Breast epithelium (tissue), 4 donors: ENCODE measurements around the gene RNLS. TPM values are rescaled to one million over a fixed set of nuclear protein-coding genes. Genes with fewer than 3 reads are reported as not detected.

ENCODE experiments used
- DNase-seq, 2 donors: peaks; one replicate each; pipeline ENCODE4 v3.0.0-alpha.2; 2019; ENCODE audit warnings: low spot score in 2 of 2
- H3K27ac ChIP-seq, 2 donors: fragments of 200-600 bp; sonication (generic) in 1 of 2; one replicate each; pipeline ENCODE4 v1.5.1; 2016 to 2019; ENCODE audit warnings: mild to moderate bottlenecking in 1 of 2
- H3K27me3 ChIP-seq, 2 donors: fragments of 200-600 bp; sonication (generic) in 1 of 2; one replicate each; pipeline versions ENCODE4 v1.5.1 to v1.6.0; 2017 to 2019; ENCODE audit warnings: control low read depth in 1 of 2, mild to moderate bottlenecking in 1 of 2
- H3K36me3 ChIP-seq: fragments of 200-600 bp; one replicate; pipeline ENCODE4 v1.5.1; 2019
- H3K4me1 ChIP-seq, 2 donors: fragments of 200-600 bp; sonication (generic); one replicate each; pipeline ENCODE4 v1.5.1; 2016 to 2019; ENCODE audit warnings: control low read depth in 1 of 2
- H3K4me3 ChIP-seq, 3 donors: fragments of 200-600 bp; sonication (generic); 1 replicate in 2 of 3; 2 replicates in 1 of 3; pipeline ENCODE4 v1.5.1; 2016 to 2019; ENCODE audit warnings: mild to moderate bottlenecking in 3 of 3, moderate library complexity in 2 of 3
- H3K9me3 ChIP-seq, 2 donors: fragments of 200-600 bp; sonication (generic) in 1 of 2; one replicate each; pipeline ENCODE4 v1.5.1; 2016 to 2019; ENCODE audit warnings: control low read depth in 1 of 2
- CTCF ChIP-seq, 3 donors: fragments of 450-650 bp; IDR thresholded peaks; one replicate each; pipeline ENCODE4 v1.5.1; 2016 to 2017; ENCODE audit warnings: antibody characterized with exemption in 3 of 3, mild to moderate bottlenecking in 3 of 3, moderate library complexity in 3 of 3
- POLR2A ChIP-seq: fragments of 450-650 bp; IDR thresholded peaks from one replicate; pipeline ENCODE4 v1.6.1; 2016; ENCODE audit warnings: antibody characterized with exemption, mild to moderate bottlenecking, moderate library complexity
- POLR2AphosphoS5 ChIP-seq, 3 donors: sonication (generic); formaldehyde crosslinking; IDR thresholded peaks; one replicate each; pipeline ENCODE4 v1.6.1; 2017; ENCODE audit warnings: antibody characterized with exemption in 3 of 3
- intact Hi-C: fragments of 100-400 bp; cut with DNase I; formaldehyde crosslinking; loops from one replicate; pipeline ENCODE4 v1.15.1; 2023; ENCODE audit warnings: low total_unique reads
- total RNA-seq, 3 donors: library from RNA; depleted of rRNA; stranded (reverse); fragments of >200 nt; gene quantifications; one replicate each; pipeline ENCODE4 v1.1.0, GENCODE V29; 2016

The RNLS gene
- total RNA-seq, 3 donors from 2014 or later, result 27.9 to 32.1 (median 29.1) TPM

- Histone ChIP-seq H3K36me3 (no peaks in the 10 kb centered on the region), H3K9me3 (no peaks in the 10 kb centered on the region), H3K4me1 (no peaks in the 10 kb centered on the region), H3K27ac (no peak overlapping the region), H3K4me3 (no peak overlapping the region), H3K27me3 (no peaks in the 10 kb centered on the region)
- intact Hi-C loops, result loop anchor here (10.0 kb wide), 1 partner anchor 755 kb away; no protein-coding TSS in a partner anchor
- no peak for TF ChIP-seq POLR2A
- no peak for TF ChIP-seq POLR2AphosphoS5 (IDR thresholded peaks at IDR 0.05)
- TF ChIP-seq CTCF (IDR thresholded peaks at IDR 0.05), result no peak
- no peak for DNase-seq
Observed at GRCh38 chr10:88530093-88530492, 53.0 kb downstream of the RNLS start.

- no peaks in the 10 kb centered on the region for H3K9me3 ChIP-seq
- no peaks in the 10 kb centered on the region for H3K27me3 ChIP-seq
- TF ChIP-seq CTCF (IDR thresholded peaks at IDR 0.05) (no peak), POLR2AphosphoS5 (IDR thresholded peaks at IDR 0.05) (no peak), POLR2A (no peak)
- H3K4me3 ChIP-seq, result no peak overlapping the region
- DNase-seq, result no peak
- H3K36me3 ChIP-seq, result no peaks in the 10 kb centered on the region
- H3K4me1 ChIP-seq, result no peaks in the 10 kb centered on the region
- intact Hi-C loops, result no loop called here
- H3K27ac ChIP-seq, result no peak overlapping the region
Observed at GRCh38 chr10:88528806-88529570, 54.1 kb downstream of the RNLS start.

GRCh38 chr10:88528201-88528600 is 54.9 kb downstream of the RNLS start:
- Histone ChIP-seq H3K4me3 (no peak overlapping the region), H3K36me3 (no peaks in the 10 kb centered on the region), H3K9me3 (no peaks in the 10 kb centered on the region), H3K27me3 (no peaks in the 10 kb centered on the region), H3K27ac (no peak overlapping the region), H3K4me1 (peaks cover 0 to under 1% of the 10 kb centered on the region in 2 donors)
- TF ChIP-seq CTCF (IDR thresholded peaks at IDR 0.05), result no peak
- intact Hi-C loops, result no loop called here
- DNase-seq, result no peak

- no peaks in the 10 kb centered on the region for H3K27me3 ChIP-seq
- intact Hi-C loops, result no loop called here
- TF ChIP-seq POLR2A (no peak), POLR2AphosphoS5 (IDR thresholded peaks at IDR 0.05) (no peak), CTCF (IDR thresholded peaks at IDR 0.05) (no peak)
- no peaks in the 10 kb centered on the region for H3K9me3 ChIP-seq
- no peak for DNase-seq
- no peak overlapping the region for H3K4me3 ChIP-seq
- peaks cover 0 to 8% of the 10 kb centered on the region in 2 donors for H3K4me1 ChIP-seq
- H3K27ac ChIP-seq, result no peak overlapping the region
- H3K36me3 ChIP-seq, result no peaks in the 10 kb centered on the region
Observed at GRCh38 chr10:88527245-88527644, 55.9 kb downstream of the RNLS start.

- TF ChIP-seq CTCF (IDR thresholded peaks at IDR 0.05) (no peak), POLR2A (no peak), POLR2AphosphoS5 (IDR thresholded peaks at IDR 0.05) (no peak)
- no peaks in the 10 kb centered on the region for H3K9me3 ChIP-seq
- intact Hi-C loops, result no loop called here
- H3K27me3 ChIP-seq, result no peaks in the 10 kb centered on the region
- H3K4me1 ChIP-seq, result peaks cover 0 to 8% of the 10 kb centered on the region in 2 donors
- H3K36me3 ChIP-seq, result no peaks in the 10 kb centered on the region
- no peak overlapping the region for H3K4me3 ChIP-seq
- H3K27ac ChIP-seq, result no peak overlapping the region
- no peak for DNase-seq
Observed at GRCh38 chr10:88526501-88527105, 56.5 kb downstream of the RNLS start.
